ENCODE data around the gene SPATA17.

Gene SPATA17

GRCh38 chr1:217876401-217876800, 245.3 kb downstream of the SPATA17 start:
- in situ Hi-C loops (cut with MboI; ENCODE audit: low sequenced_read_pairs, unreplicated experiment) = no loop called here
- no peak for DNase-seq (ENCODE audit: low spot score)
- no peak for TF ChIP-seq CTCF (IDR thresholded peaks at IDR 0.05; ENCODE audit: borderline replicate concordance, control extremely low read depth, extremely low read depth, insufficient read depth, missing control alignments)

DNA sequence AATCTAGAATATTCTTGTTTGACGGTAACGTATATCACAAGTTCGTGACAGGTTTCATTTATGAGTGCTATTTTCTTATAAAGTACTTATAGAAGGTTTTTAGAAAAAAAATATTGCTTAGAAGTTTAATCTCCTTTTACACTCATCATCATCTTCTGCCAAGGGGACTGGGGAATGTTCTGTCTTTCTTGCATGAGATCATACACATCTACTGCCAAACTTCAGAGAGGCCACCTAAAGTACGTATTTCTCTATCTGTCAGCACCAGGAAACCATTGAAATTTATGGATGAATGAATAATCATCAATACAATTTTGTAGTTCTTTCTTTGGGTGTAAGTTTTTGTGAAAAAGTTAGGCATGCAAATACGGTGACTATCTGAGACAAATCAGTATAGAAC, 245.8 kb downstream of the SPATA17 start:
- no peak for DNase-seq (ENCODE audit: low spot score)
- in situ Hi-C loops (cut with MboI; ENCODE audit: low sequenced_read_pairs, unreplicated experiment) = no loop called here
- TF ChIP-seq CTCF (IDR thresholded peaks at IDR 0.05; ENCODE audit: borderline replicate concordance, control extremely low read depth, extremely low read depth, insufficient read depth, missing control alignments) = no peak

- no peak for TF ChIP-seq CTCF (IDR thresholded peaks at IDR 0.05; ENCODE audit: borderline replicate concordance, control extremely low read depth, extremely low read depth, insufficient read depth, missing control alignments)
- in situ Hi-C loops (cut with MboI; ENCODE audit: low sequenced_read_pairs, unreplicated experiment) = no loop called here
- no peak for DNase-seq (ENCODE audit: low spot score)
Observed at GRCh38 chr1:217881131-217881543, 250.0 kb downstream of the SPATA17 start.

DNA sequence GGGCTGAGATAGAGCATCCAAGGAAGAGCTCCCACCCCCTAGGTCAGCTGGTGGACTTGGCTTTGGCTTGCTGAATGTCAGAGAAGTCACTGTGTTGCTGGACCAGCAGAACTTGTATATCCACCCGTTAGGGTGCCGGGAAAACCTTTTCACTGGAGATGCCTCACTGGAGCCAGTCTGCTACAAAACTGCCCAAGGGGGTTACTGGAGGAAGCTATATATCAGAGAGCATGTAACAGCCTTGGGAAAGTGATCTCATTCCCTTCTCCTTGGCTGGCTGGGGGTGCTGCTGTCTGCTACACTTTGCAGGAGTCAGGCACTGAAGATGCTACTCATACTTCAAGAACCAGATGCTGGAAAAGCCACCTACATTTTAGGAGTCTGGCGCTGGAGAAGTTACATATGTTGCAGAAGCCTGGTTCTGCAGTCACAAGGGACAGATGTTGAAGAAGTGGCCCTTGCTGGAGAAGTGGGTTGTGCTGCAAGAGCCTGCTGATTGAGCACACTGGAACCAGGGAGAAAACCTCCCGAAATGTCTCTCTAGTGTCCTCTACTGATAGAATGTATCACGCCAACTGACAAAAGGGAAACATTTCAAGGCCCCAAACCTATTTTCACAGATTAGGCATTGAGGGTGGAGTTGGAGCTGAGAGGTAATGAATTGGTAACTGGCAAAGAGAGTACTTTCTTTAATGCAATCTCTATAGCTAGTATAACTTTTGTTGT, 250.6 kb downstream of the SPATA17 start:
- DNase-seq (ENCODE audit: low spot score) = no peak
- in situ Hi-C loops (cut with MboI; ENCODE audit: low sequenced_read_pairs, unreplicated experiment) = no loop called here
- TF ChIP-seq CTCF (IDR thresholded peaks at IDR 0.05; ENCODE audit: borderline replicate concordance, control extremely low read depth, extremely low read depth, insufficient read depth, missing control alignments) = no peak

GRCh38 chr1:217885181-217885580, 254.0 kb downstream of the SPATA17 start:
- TF ChIP-seq CTCF (IDR thresholded peaks at IDR 0.05; ENCODE audit: borderline replicate concordance, control extremely low read depth, extremely low read depth, insufficient read depth, missing control alignments) = no peak
- DNase-seq (ENCODE audit: low spot score) = no peak
- in situ Hi-C loops (cut with MboI; ENCODE audit: low sequenced_read_pairs, unreplicated experiment) = no loop called here

DNA sequence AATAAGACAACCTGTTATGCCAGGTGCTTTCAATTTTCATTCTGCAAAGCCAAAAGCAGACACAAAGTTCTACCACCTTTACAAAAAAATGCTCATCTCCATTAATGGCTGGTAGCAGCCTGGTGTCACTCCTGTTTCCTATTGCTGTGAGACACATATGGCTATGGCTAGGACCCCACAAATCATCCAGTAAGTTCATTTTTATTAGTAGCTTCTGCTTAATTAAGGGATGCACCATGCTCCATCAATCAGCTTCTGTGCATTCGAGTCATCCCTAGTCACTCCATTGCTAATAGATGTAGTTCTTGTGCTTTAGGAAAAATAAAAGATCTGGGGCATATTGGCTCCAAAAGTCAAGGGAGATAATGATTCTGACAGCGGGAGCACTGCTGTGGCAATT, 257.2 kb downstream of the SPATA17 start:
- DNase-seq (ENCODE audit: low spot score) = no peak
- TF ChIP-seq CTCF (IDR thresholded peaks at IDR 0.05; ENCODE audit: borderline replicate concordance, control extremely low read depth, extremely low read depth, insufficient read depth, missing control alignments) = no peak
- in situ Hi-C loops (cut with MboI; ENCODE audit: low sequenced_read_pairs, unreplicated experiment) = no loop called here
